NCI-H2107 treated with DMSO at 0.1 percent for 48 hours (cell line): Measurements from ENCODE around the gene SLCO2A1.

Experiments
- DNase-seq: peaks from one replicate; lab custom pipeline; 2025; ENCODE audit not compliant: unreplicated experiment; lab: John Stamatoyannopoulos, UW

The SLCO2A1 gene

DNA sequence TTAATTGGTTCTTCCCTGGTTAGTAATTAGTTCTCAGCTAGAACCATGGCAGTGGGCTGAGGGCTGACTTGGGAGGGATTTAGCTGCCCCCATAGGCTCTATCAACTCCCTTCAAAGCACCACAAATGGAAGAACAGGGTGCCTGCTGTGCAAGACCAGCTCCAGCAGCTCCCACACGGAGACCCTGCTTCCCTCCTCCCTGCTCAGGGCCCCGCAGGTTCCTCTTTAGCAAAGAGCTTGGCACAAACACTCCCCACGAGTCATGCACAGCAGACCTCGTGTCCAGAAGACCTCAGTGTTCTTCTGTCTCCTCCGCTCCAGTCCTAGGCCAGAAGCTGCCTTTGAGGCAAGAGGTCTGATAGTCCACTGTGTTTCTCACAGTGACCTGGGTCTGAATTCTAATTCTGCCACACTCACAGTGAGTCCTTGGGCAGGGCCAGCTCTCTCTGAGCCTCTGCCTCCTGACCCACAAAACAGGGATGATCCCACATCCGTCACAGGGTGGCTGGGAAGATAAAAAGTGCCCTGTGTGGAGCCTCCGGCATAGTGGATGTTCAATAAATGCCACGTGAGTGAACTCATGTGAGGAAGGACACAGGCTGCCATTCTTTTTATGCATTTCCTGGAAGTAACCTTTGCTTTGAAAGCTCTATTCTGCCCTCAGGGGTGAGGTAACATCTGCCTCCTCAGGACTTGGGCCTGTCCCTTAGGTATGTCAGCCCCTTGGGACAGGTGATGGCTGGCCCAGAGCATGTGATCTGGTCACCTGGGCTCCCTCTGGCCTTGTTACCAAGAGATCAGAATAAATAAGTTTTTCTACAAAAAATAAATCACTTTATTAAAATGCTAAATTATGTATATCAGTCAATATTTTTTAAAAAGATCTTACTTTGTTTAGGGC is 141.7 kb downstream of the SLCO2A1 start:
- no peak for DNase-seq

DNA sequence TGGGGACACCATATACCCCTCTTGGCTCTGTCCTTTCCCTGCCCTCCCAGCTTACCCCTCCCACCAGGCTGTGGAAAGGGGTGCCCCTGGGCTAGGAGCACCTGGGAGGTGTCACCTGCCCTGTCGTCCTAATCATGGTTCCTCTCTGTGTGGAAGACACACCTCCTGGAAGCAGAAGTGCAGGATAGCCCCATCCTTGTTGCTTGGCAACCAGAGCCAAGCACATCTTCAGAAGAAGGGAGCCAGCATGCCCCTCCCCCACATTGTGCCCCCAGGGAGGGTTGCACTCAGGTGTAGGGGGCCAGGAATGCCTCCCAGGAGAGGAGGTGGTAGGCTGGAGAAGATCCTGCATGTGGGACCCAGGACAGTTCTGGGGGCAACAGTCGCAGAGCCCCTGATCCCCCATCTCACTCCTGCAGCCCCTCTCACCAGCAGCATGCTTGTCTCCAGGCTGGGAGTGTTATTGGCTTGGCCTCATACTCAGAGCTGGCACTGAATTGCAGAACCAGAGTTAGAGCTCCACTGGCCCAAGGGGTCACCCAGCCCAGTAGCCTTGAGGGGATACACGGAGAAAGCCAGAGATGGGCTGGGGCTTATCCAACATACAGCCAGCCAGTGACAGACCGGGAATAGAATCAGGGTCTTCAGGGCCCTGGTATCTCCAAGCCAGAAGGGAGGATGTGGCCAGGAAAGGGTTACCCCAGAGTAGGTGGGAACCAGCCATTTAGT is 142.5 kb downstream of the SLCO2A1 start:
- DNase-seq = no peak

DNA sequence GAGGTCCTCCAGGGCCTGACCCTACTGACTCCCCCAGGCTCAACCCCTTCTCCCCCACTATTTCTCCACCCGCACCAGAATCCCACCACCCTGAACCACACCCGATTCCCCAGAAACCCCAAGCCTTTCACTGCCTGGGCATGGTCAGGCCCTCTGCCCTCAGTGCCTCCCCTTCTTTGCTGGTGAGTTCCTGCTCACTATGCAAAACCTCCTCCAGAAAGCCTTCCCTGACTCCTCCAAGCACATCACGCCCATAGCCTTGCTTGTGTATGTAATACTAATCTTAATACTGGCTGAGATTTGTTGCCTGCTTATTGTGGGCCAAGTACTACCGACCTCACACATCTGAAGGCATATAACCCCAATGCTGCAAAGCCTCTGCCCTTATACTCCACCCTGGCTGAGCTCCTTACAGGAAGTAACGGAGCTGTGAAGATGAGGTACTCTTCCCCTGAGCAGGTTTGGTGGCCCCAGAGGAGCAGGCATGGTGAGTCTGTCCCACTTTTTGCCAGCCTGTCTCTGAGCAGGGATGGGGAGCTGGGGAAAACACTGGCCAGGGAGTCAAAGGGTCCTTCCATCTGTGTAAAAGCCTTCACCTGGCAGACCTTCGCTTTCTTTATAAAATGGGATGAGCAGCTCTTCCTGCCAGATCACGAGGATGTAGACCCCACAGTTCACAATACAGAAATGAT is 143.5 kb downstream of the SLCO2A1 start:
- DNase-seq = no peak

DNA sequence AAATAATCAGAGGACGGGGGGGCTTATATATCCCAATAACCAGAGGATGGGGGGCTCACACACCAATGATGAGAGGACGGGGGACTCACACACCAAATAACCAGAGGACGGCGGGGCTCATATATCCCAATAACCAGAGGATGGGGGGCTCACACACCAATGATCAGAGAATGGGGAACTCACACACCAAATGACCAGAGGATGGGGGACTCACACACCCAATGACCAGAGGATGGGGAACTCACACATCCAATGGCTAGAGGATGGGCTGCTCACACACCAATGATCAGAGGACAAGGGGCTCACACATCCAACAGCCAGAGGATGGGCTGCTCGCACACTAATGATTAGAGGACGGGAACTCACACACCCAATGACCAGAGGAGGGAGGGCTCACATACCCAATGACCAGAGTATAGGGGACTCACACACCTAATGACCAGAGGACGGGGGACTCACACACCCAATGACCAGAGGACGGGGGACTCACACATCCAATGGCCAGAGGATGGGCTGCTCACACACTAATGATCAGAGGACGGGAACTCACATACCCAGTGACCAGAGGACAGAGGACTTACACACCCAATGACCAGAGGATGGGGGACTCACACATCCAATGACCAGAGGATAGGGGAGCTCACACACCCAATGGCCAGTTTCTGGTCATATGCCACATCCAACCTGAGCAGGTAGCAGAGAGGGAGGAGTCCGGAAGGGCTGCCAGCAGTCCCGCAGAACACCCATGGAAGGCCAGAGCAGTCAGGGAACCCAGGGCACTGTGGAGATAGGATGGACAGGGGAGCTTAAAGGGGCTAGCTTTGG is 144.6 kb downstream of the SLCO2A1 start:
- no peak for DNase-seq

DNA sequence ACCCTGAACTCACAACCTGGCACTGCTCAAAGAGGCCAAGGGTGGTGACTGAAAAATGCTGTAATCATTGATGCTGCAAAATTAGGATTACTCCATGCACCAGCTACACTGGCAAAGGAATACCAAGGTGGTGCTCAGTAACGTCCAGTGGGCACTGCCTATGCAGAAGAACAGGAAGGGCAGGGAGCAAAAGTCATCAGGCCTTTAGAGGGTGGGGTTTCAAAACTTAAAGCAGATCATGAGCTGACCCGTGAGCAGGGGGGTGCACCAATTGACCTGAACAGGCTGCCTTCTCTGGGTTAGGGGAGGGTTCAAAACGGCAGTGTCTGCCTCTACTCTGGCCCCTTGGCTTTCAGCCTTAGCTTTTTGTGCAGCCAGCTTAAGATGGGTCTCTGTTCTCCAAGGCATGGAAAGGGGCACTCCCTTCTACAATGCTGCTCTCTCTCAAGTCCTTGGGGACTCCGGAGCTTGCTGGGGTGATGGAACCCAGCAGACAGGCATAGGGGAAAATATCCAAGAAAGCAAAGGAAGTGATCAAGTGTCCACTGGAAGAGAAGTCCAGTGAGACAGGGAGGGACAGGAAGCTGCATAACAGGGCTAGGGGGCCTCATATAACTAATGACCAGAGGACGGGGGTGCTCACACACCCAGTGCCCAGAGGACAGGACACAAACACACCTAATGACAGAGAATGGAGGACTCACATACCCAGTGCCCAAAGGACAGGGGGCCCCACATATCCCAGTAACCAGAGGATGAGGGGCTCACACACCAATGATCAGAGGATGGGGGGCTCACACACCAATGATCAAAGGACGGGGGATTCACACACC is 145.5 kb downstream of the SLCO2A1 start:
- no peak for DNase-seq

DNA sequence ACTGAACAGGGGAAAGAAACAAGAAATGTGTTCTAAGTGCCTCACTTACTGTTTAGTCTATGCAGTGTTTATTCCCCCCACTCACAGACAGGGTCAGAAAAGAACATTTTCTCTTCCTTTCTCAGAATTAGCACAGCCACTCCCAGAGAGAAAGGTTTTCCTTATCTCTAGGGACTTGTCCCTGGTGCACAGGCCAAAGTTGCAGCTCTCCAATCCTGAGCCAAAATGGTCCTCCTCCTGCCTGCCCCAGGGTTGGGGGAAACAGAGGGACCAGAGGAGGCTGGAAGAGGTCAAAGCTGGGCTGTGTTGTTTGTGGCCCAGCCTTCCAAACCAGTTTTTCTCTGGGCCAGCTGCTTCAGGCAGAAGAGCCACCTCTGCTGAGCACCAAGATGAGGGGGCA is 146.1 kb downstream of the SLCO2A1 start:
- no peak for DNase-seq

DNA sequence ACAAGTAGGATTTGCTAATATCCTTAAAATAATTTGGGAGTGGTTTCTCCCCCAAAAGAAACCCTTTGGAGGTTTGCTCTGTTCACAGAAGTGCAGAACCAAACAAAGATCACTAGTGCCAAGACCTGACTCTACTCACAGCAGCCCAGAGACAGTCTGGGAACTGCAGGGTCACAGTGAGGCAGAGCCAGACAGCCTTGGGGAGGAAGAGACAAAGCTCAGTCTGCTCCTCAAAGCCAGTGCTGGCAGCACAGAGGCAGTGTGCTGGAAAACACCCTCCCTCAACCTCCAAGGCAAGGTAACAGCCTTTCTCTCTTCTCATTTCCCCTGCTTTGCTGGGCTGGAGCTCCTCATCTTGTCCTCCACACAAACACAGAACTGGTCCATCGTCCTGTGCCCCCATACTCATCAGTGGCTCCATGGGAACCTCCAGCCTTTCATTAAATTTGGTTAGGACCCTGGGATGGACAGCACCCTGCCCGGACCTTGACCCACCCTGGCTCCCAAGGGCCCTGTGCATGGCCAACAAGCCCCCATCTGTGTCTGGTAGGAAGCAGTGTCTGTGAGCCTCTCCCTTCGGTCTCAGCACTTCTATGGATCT is 146.6 kb downstream of the SLCO2A1 start:
- no peak for DNase-seq

DNA sequence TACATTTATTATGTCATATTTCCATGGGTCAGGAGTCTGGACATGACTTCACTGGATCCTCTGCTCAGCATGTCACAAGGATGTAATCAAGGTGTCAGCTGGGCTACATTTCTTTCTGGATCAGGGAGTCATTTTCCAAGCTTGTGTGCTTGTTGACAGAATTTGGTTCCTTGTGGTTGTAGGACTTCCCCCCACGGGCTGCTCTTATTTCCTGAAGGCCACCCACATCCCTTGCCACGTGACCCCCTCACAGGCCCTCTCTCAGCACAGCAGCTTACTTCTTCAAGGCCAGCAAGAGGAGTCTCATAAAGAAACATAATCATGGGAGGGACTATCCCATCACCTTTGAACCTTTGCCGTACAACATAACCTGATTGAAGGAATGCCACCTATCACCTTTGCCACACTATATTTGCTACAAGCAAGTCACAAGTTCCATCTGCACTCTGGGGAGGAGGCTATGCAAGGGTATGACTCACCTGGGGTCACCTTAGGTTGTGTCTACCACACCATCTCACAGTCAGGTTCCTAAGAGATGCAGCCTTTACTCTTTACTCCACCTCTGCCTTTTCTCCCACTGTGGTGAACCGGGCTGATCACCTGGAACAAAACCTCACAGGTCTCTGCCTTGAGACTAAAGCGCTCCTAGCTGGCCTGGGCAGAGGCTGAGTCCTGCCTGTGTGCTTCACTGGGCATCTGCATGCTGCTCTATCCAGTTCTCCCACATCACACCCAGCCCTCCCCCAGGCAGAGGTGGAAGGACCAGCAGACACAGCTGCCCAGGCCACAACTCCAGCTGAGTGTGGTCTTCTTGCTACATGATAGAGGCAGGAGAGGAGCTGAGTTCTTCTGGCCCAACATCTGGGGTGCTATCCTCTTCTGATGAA is 147.5 kb downstream of the SLCO2A1 start:
- no peak for DNase-seq

DNA sequence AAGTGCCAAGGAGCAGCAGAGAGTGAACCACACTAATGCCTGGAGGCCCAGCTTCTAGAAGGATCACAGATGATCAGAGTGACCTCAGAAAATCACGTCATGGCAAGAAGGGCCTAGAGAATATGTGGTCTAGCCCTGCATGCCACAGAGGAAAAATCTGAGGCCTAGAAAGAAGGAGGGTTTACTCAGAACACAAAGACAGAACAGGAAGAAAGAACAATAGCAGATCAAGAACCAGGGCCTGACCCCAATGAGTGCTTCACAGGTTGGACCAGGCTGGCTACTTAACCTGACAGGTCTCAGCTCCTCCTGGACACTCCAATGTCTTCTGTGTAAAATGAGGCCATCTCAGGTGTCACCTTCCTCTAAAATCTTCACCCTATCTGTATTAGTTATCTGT is 148.2 kb downstream of the SLCO2A1 start:
- no peak for DNase-seq

DNA sequence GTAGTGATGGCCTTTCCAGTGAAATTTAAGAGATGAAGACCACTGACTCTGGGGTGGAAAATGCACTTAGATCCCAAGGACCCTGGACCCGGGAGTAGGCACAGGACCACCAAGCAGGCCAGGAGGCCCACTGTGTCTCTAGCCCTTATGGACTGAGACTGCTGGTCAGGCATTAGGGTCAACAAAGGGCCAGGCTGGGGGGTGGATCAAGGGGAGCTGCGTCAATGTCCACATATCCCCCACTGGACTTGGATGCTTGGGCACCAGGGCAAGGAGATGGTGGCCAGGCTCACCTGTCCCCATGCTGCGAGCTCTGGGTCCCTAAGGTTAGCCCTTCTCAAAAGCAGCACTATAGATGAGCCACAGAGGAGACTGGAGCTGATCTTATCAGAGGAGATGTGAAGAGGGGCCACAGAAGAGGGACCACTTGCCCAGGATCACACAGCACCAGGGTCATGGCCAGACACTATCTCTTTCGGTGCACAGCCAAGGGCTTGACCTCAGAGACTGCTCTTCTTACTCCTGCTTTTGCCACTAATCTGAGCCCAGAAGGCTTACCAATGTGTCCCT is 148.8 kb downstream of the SLCO2A1 start:
- no peak for DNase-seq

DNA sequence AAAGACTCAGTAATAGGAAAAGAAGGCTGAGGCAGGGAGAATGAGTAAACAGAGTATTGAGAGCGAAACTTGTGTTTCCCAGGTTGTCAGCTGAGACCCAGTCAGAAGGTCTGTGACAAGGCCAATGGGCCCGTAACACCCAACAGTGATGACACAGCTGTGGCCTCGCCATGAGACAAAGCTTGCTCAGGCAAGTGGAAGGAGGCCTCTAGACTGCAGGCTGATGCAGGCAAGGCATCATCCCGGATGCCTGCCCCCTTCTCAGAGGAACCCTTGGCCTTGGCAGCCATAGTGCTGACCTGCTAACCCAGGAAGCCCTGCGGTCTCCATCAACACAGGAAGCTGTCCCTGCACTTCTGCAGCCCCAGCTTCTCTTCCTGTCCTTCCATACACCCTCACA is 149.4 kb downstream of the SLCO2A1 start:
- no peak for DNase-seq

DNA sequence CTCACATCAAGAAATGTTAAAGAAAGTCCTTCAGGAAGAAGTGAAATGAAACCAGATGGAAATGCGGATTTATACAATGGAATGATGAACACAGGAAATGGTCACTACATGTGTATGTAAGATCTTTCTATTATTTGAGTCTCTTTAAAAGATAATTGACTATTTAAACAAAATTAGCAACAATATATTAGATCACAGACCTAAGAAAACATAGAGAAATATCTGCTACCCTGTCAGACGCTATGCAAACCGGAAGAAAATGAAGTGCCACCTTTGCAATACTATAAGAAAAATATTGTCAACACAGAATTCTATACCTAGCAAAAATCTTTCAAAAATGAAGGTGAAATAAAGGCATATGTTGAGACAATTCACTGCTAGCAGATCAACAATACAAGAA is 151.2 kb downstream of the SLCO2A1 start:
- no peak for DNase-seq
